Hepatocyte (in vitro differentiated cells): ENCODE data around the gene IGFBP6. TPM values are rescaled to one million over a fixed set of nuclear protein-coding genes. Genes with fewer than 3 reads are reported as not detected.
"Not testable (repeated sequence)": the region's sequence is repeated elsewhere in the genome, so short reads cannot be mapped to it uniquely, and the experiment has no call there.

Experiments used
- DNase-seq: peaks from one replicate; pipeline ENCODE4 v3.0.0-alpha.2; 2016; ENCODE audit warnings: low spot score
- H2AFZ ChIP-seq: fragments of 200-600 bp; sonication (generic); 2 replicates; pipeline ENCODE4 v1.6.0; 2016; ENCODE audit warnings: antibody characterized with exemption, mild to moderate bottlenecking
- H3K27ac ChIP-seq: fragments of 200-600 bp; sonication (generic); 2 replicates; pipeline ENCODE4 v1.5.1; 2016; ENCODE audit warnings: mild to moderate bottlenecking
- H3K27me3 ChIP-seq: fragments of 200-600 bp; sonication (generic); 2 replicates; pipeline ENCODE4 v1.6.1; 2016
- H3K36me3 ChIP-seq: fragments of 200-600 bp; sonication (generic); replicated peaks from 2 replicates; pipeline ENCODE4 v1.5.1; 2016; ENCODE audit warnings: low read depth; ENCODE audit not compliant: insufficient read depth
- H3K4me1 ChIP-seq: fragments of 200-600 bp; sonication (generic); 2 replicates; pipeline ENCODE4 v1.5.1; 2016; ENCODE audit warnings: mild to moderate bottlenecking, moderate library complexity; ENCODE audit not compliant: insufficient read depth
- H3K4me2 ChIP-seq: fragments of 200-600 bp; sonication (generic); 2 replicates; pipeline ENCODE4 v1.6.0; 2016
- H3K4me3 ChIP-seq: fragments of 200-600 bp; sonication (generic); 2 replicates; pipeline ENCODE4 v1.5.1; 2016; ENCODE audit warnings: mild to moderate bottlenecking
- H3K79me2 ChIP-seq: fragments of 200-600 bp; sonication (generic); 2 replicates; pipeline ENCODE4 v1.6.0; 2017; ENCODE audit warnings: mild to moderate bottlenecking
- H3K9me2 ChIP-seq: fragments of 200-600 bp; sonication (generic); replicated peaks from 2 replicates; pipeline ENCODE4 v1.6.0; 2017; ENCODE audit warnings: mild to moderate bottlenecking; ENCODE audit not compliant: insufficient read depth
- H3K9me3 ChIP-seq: fragments of 200-600 bp; sonication (generic); 2 replicates; pipeline ENCODE4 v1.5.1; 2016; ENCODE audit warnings: low read depth, mild to moderate bottlenecking
- H4K20me1 ChIP-seq: fragments of 200-600 bp; sonication (generic); 2 replicates; pipeline ENCODE4 v1.6.0; 2016; ENCODE audit warnings: mild to moderate bottlenecking; ENCODE audit not compliant: insufficient read depth, poor library complexity, severe bottlenecking
- EZH2 ChIP-seq: fragments of 200-600 bp; sonication (generic); IDR thresholded peaks from 2 replicates; pipeline ENCODE4 v1.6.1; 2016; ENCODE audit warnings: antibody characterized with exemption, mild to moderate bottlenecking, borderline replicate concordance
- EZH2phosphoT487 ChIP-seq: fragments of 200-600 bp; sonication (generic); IDR thresholded peaks from one replicate; pipeline ENCODE4 v1.6.1; 2018; ENCODE audit warnings: antibody characterized with exemption, mild to moderate bottlenecking, low read depth, moderate library complexity; ENCODE audit not compliant: unreplicated experiment, severe bottlenecking
- WGBS: methylation state at CpG from one replicate; pipeline ENCODE4 v1.1.6; 2016; ENCODE audit warnings: low lambda C conversion rate; ENCODE audit errors: missing lambda C conversion rate; 5-methylcytosine and 5-hydroxymethylcytosine counted together
- polyA plus RNA-seq: library from polyadenylated mRNA; unstranded; fragments of >200 nt; fragmentation: Nextera tagmentation; extraction: Ambion mirVana; gene quantifications from 2 replicates; pipeline ENCODE4 v1.2.1, GENCODE V29; 2016
- total RNA-seq: library from RNA; depleted of rRNA; stranded (reverse); fragments of >200 nt; gene quantifications from 2 replicates; pipeline ENCODE4 v1.2.3, GENCODE V29; 2014
- TF ChIP-seq, protein P1 (sequence below): fragments of 200-600 bp; sonication (generic); IDR thresholded peaks from 2 replicates; pipeline ENCODE4 v1.5.1; 2016; ENCODE audit warnings: antibody characterized with exemption, mild to moderate bottlenecking; ENCODE audit not compliant: poor library complexity

The IGFBP6 gene
- total and polyA plus RNA-seq, 2 experiments from 2014 or later: 25.1 to 86.0 TPM

DNA sequence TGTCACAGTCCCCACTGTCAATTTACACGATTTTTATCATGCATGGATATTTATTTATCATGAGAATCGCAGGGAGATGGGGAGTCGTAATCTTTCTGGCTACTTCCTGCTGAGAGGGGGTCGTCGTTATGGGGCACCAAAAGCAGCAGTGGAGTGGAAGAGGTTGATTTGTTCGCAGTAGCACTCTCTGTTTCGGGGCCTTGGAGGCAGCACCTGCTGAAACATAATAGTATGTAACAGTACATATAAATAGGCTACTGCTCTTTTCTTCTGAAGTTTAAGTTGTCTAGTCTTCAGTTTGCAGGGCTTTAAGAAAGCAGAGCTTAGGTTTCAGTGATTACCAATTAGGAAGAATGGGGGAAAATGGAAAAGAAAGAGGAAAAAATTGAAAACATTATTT is 9.7 kb downstream of the IGFBP6 start:
- no peak overlapping the region for H3K4me3 ChIP-seq
- no peaks in the 10 kb centered on the region for H3K9me3 ChIP-seq
- TF ChIP-seq EZH2phosphoT487 (no peak), EZH2 (no peak)
- TF ChIP-seq, protein P1, sequence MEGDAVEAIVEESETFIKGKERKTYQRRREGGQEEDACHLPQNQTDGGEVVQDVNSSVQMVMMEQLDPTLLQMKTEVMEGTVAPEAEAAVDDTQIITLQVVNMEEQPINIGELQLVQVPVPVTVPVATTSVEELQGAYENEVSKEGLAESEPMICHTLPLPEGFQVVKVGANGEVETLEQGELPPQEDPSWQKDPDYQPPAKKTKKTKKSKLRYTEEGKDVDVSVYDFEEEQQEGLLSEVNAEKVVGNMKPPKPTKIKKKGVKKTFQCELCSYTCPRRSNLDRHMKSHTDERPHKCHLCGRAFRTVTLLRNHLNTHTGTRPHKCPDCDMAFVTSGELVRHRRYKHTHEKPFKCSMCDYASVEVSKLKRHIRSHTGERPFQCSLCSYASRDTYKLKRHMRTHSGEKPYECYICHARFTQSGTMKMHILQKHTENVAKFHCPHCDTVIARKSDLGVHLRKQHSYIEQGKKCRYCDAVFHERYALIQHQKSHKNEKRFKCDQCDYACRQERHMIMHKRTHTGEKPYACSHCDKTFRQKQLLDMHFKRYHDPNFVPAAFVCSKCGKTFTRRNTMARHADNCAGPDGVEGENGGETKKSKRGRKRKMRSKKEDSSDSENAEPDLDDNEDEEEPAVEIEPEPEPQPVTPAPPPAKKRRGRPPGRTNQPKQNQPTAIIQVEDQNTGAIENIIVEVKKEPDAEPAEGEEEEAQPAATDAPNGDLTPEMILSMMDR: no peak
- H3K27me3 ChIP-seq: no peaks in the 10 kb centered on the region
- peaks cover 8% of the 10 kb centered on the region for H3K79me2 ChIP-seq
- H2AFZ ChIP-seq: no peak overlapping the region
- H3K4me1 ChIP-seq: peaks cover 7% of the 10 kb centered on the region
- H3K27ac ChIP-seq: no peak overlapping the region
- WGBS: 51% methylated on average over 7 of the region's 7 CpGs
- H3K4me2 ChIP-seq: no peak overlapping the region
- no peaks in the 10 kb centered on the region for H3K36me3 ChIP-seq
- H3K9me2 ChIP-seq: no peaks in the 10 kb centered on the region
- H4K20me1 ChIP-seq: no peaks in the 10 kb centered on the region
- no peak for DNase-seq

DNA sequence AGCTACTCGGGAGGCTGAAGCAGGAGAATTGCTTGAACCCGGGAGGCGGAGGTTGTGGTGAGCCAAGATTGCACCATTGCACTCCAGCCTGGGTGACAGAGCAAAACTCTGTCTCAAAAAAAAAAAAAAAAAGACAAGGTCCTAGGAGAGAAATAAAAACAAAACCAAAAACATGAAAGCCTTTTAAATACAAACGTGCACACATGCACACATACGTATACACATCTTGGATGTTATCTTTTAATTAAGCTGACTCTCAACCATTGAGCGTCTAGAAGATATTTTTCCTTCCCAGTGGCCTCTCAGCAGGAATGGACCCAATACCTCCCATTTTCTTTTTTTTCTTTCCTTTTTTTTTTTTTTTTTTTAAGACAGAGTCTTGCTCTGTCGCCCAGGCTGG is 15.0 kb downstream of the IGFBP6 start:
- not testable (repeated sequence) for H3K4me1 ChIP-seq, H3K9me3 ChIP-seq, H3K27me3 ChIP-seq, DNase-seq, H3K36me3 ChIP-seq, H3K9me2 ChIP-seq, H2AFZ ChIP-seq, H3K4me3 ChIP-seq, H4K20me1 ChIP-seq, H3K79me2 ChIP-seq
- WGBS: 75% methylated on average over 7 of the region's 7 CpGs
- Histone ChIP-seq H3K4me2 (peak overlapping the region; percentile 65), H3K27ac (peak overlapping the region; percentile 44)

- 47% methylated on average over 12 of the region's 12 CpGs for WGBS
- H3K79me2 ChIP-seq: peaks cover 8% of the 10 kb centered on the region
- no peak for DNase-seq
- no peaks in the 10 kb centered on the region for H3K9me3 ChIP-seq
- H3K4me3 ChIP-seq: no peak overlapping the region
- no peaks in the 10 kb centered on the region for H3K36me3 ChIP-seq
- TF ChIP-seq EZH2: no peak
- TF ChIP-seq, protein P1: no peak
- H2AFZ ChIP-seq: peak overlapping the region; percentile 28
- no peaks in the 10 kb centered on the region for H4K20me1 ChIP-seq
- H3K4me1 ChIP-seq: peaks cover 7% of the 10 kb centered on the region
- peak overlapping the region; percentile 65 for H3K4me2 ChIP-seq
- no peaks in the 10 kb centered on the region for H3K9me2 ChIP-seq
- peak overlapping the region; percentile 73 for H3K27ac ChIP-seq
- H3K27me3 ChIP-seq: no peaks in the 10 kb centered on the region
These were observed 15.8 kb downstream of the IGFBP6 start for GRCh38 chr12:53113136-53113705.

- no peaks in the 10 kb centered on the region for H3K9me2 ChIP-seq
- peaks cover 8% of the 10 kb centered on the region for H3K79me2 ChIP-seq
- no peaks in the 10 kb centered on the region for H3K9me3 ChIP-seq
- H3K4me1 ChIP-seq: peaks cover 7% of the 10 kb centered on the region
- no peaks in the 10 kb centered on the region for H4K20me1 ChIP-seq
- no peak for DNase-seq
- no peaks in the 10 kb centered on the region for H3K36me3 ChIP-seq
- no peaks in the 10 kb centered on the region for H3K27me3 ChIP-seq
- peak overlapping the region; percentile 65 for H3K4me2 ChIP-seq
- no peak overlapping the region for H2AFZ ChIP-seq
- peak overlapping the region; percentile 73 for H3K27ac ChIP-seq
- no peak for TF ChIP-seq EZH2
- TF ChIP-seq, protein P1: no peak
- TF ChIP-seq EZH2phosphoT487: no peak
- no peak overlapping the region for H3K4me3 ChIP-seq
These were observed 16.5 kb downstream of the IGFBP6 start for GRCh38 chr12:53113951-53114350.
